MM.1S (cell line): ENCODE measurements around the gene FIBCD1.

Source experiments
- DNase-seq: peaks from one replicate; pipeline ENCODE4 v3.0.0-alpha.2; 2015
- H2AFZ ChIP-seq: fragments of 300-600 bp; sonication (generic); 2 replicates; pipeline ENCODE4 v1.6.0; 2016; ENCODE audit warnings: antibody characterized with exemption, low read length
- H3F3A ChIP-seq: fragments of 300-600 bp; sonication (generic); 2 replicates; pipeline ENCODE4 v1.6.1; 2016; ENCODE audit warnings: mild to moderate bottlenecking, antibody characterized with exemption, low read length, moderate library complexity, mixed read lengths; ENCODE audit not compliant: insufficient read depth
- H3K27ac ChIP-seq: fragments of 300-600 bp; sonication (generic); 2 replicates; pipeline ENCODE4 v1.5.1; 2016; ENCODE audit warnings: mild to moderate bottlenecking, low read length
- H3K27me3 ChIP-seq: fragments of 300-600 bp; sonication (generic); replicated peaks from 2 replicates; pipeline ENCODE4 v1.6.0; 2016; ENCODE audit warnings: low read length; ENCODE audit not compliant: insufficient read depth
- H3K36me3 ChIP-seq: fragments of 300-600 bp; sonication (generic); replicated peaks from 2 replicates; pipeline ENCODE4 v1.6.1; 2016; ENCODE audit warnings: mild to moderate bottlenecking, low read length, mixed read lengths; ENCODE audit not compliant: insufficient read depth
- H3K4me1 ChIP-seq: fragments of 300-600 bp; sonication (generic); 2 replicates; pipeline ENCODE4 v1.6.1; 2016; ENCODE audit warnings: low read length, mixed read lengths
- H3K4me2 ChIP-seq: fragments of 300-600 bp; sonication (generic); 2 replicates; pipeline ENCODE4 v1.6.0; 2016; ENCODE audit warnings: low read depth, low read length
- H3K4me3 ChIP-seq: fragments of 300-600 bp; sonication (generic); 2 replicates; pipeline ENCODE4 v1.5.1; 2016; ENCODE audit warnings: low read length, mixed read lengths
- H3K79me2 ChIP-seq: fragments of 300-600 bp; sonication (generic); 2 replicates; pipeline ENCODE4 v1.6.1; 2016; ENCODE audit warnings: mixed run types, low read length, mixed read lengths
- H3K9ac ChIP-seq: fragments of 300-600 bp; sonication (generic); 2 replicates; pipeline ENCODE4 v1.6.1; 2016; ENCODE audit warnings: low read length, mixed read lengths
- H3K9me2 ChIP-seq: fragments of 300-600 bp; sonication (generic); replicated peaks from 2 replicates; pipeline ENCODE4 v1.6.1; 2016; ENCODE audit warnings: mild to moderate bottlenecking, low read length, mixed read lengths; ENCODE audit not compliant: insufficient read depth
- H3K9me3 ChIP-seq: fragments of 300-600 bp; sonication (generic); replicated peaks from 2 replicates; pipeline ENCODE4 v1.6.1; 2016; ENCODE audit warnings: mild to moderate bottlenecking, low read length, mixed read lengths; ENCODE audit not compliant: insufficient read depth
- H4K20me1 ChIP-seq: fragments of 300-600 bp; sonication (generic); 2 replicates; pipeline ENCODE4 v1.6.1; 2016; ENCODE audit warnings: mild to moderate bottlenecking, low read length, moderate library complexity, mixed read lengths; ENCODE audit not compliant: insufficient read depth
- EZH2 ChIP-seq: fragments of 300-600 bp; sonication (generic); optimal IDR thresholded peaks from 2 replicates; pipeline ENCODE3; 2017; ENCODE audit warnings: low read depth, mild to moderate bottlenecking, antibody characterized with exemption, low read length, mixed read lengths
- EZH2phosphoT487 ChIP-seq: fragments of 300-600 bp; sonication (generic); IDR thresholded peaks from 2 replicates; pipeline ENCODE4 v1.6.1; 2018; ENCODE audit warnings: antibody characterized with exemption, low read length
- TF ChIP-seq, protein P1 (sequence below): fragments of 300-600 bp; sonication (generic); IDR thresholded peaks from 2 replicates; pipeline ENCODE4 v1.5.1; 2016; ENCODE audit warnings: antibody characterized with exemption, low read length, mixed read lengths

The FIBCD1 gene

DNA sequence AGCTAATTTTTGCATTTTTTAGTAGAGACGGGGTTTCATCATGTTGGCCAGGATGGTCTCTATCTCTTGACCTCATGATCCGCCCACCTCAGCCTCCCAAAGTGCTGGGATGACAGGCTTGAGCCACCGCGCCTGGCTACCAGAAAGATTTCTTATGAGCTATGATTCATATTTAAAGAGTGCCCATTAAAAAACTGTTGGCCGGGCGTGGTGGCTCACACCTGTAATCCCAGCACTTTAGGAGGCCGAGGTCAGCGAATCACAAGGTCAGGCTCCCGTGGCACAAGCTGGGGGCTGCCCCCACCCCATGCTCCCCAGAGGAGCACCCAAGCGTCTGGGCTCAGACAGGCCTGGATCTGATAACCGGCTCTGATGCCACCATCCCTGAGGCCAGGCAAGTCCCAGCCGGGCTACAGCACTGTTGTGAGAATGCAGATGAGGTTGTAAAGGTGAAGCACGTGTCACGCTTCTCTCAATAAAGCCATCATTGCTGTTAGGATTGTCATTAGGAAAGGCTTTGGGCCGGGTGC, 56.3 kb downstream of the FIBCD1 start:
- Histone ChIP-seq H3K4me2 (no peak overlapping the region), H3K4me3 (no peak overlapping the region), H3K36me3 (no peaks in the 10 kb centered on the region), H4K20me1 (no peaks in the 10 kb centered on the region), H3K79me2 (no peaks in the 10 kb centered on the region), H3K9ac (no peak overlapping the region), H3F3A (no peaks in the 10 kb centered on the region), H3K4me1 (no peaks in the 10 kb centered on the region), H3K9me2 (no peaks in the 10 kb centered on the region), H3K9me3 (no peaks in the 10 kb centered on the region), H3K27ac (no peak overlapping the region), H3K27me3 (no peaks in the 10 kb centered on the region), H2AFZ (no peak overlapping the region)
- TF ChIP-seq, protein P1, sequence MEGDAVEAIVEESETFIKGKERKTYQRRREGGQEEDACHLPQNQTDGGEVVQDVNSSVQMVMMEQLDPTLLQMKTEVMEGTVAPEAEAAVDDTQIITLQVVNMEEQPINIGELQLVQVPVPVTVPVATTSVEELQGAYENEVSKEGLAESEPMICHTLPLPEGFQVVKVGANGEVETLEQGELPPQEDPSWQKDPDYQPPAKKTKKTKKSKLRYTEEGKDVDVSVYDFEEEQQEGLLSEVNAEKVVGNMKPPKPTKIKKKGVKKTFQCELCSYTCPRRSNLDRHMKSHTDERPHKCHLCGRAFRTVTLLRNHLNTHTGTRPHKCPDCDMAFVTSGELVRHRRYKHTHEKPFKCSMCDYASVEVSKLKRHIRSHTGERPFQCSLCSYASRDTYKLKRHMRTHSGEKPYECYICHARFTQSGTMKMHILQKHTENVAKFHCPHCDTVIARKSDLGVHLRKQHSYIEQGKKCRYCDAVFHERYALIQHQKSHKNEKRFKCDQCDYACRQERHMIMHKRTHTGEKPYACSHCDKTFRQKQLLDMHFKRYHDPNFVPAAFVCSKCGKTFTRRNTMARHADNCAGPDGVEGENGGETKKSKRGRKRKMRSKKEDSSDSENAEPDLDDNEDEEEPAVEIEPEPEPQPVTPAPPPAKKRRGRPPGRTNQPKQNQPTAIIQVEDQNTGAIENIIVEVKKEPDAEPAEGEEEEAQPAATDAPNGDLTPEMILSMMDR: no peak
- TF ChIP-seq EZH2phosphoT487: no peak
- no peak for TF ChIP-seq EZH2
- no peak for DNase-seq

- Histone ChIP-seq H3K9ac (no peak overlapping the region), H3K27ac (no peak overlapping the region), H3K9me3 (no peaks in the 10 kb centered on the region), H3K9me2 (no peaks in the 10 kb centered on the region), H3F3A (no peaks in the 10 kb centered on the region), H3K36me3 (no peaks in the 10 kb centered on the region), H3K4me1 (no peaks in the 10 kb centered on the region), H3K4me3 (no peak overlapping the region), H4K20me1 (no peaks in the 10 kb centered on the region), H3K4me2 (no peak overlapping the region), H3K79me2 (no peaks in the 10 kb centered on the region), H2AFZ (no peak overlapping the region), H3K27me3 (no peaks in the 10 kb centered on the region)
- TF ChIP-seq, protein P1: no peak
- TF ChIP-seq EZH2 (no peak), EZH2phosphoT487 (no peak)
- DNase-seq: no peak
Observed at GRCh38 chr9:130881516-130881915, 57.5 kb downstream of the FIBCD1 start.

- Histone ChIP-seq H3K9ac (no peak overlapping the region), H3F3A (no peaks in the 10 kb centered on the region), H3K27me3 (no peaks in the 10 kb centered on the region), H3K4me3 (no peak overlapping the region), H3K9me3 (no peaks in the 10 kb centered on the region), H3K79me2 (no peaks in the 10 kb centered on the region), H3K27ac (no peak overlapping the region), H3K9me2 (no peaks in the 10 kb centered on the region), H2AFZ (no peak overlapping the region), H3K4me1 (no peaks in the 10 kb centered on the region), H4K20me1 (no peaks in the 10 kb centered on the region), H3K36me3 (no peaks in the 10 kb centered on the region), H3K4me2 (no peak overlapping the region)
- TF ChIP-seq EZH2phosphoT487: no peak
- TF ChIP-seq, protein P1: no peak
- TF ChIP-seq EZH2: no peak
- no peak for DNase-seq
Observed at GRCh38 chr9:130880599-130881220, 58.3 kb downstream of the FIBCD1 start.
